ENCODE measurements around the gene ATP2C2.
"Not testable (repeated sequence)": the region's sequence is repeated elsewhere in the genome, so short reads cannot be mapped to it uniquely, and the experiment has no call there.

ATP2C2 gene

DNA sequence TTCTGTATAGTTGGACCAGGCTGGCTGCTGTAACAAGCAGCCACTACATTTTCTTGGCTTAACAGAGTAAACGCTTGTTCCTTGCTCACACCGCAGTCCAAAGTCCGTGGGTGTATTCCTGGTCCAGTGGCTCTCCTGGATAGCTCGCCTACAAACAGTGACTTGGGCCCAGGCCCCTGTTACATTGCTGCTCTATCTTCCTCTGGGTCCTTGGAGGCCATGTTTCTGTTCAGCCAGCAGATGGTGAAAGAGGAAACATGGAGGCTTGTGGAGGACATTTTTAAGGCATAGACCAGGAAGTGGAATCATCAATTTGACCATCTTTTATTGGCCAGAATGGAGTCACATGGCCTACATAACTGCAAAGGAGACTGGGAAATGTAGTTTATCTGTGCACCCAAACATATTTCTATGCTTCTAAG lies 55.1 kb downstream of the ATP2C2 start:
- peak; percentile 5 for DNase-seq

- no peak for DNase-seq
Measured at GRCh38 chr16:84425696-84426095, 57.4 kb downstream of the ATP2C2 start.

DNA sequence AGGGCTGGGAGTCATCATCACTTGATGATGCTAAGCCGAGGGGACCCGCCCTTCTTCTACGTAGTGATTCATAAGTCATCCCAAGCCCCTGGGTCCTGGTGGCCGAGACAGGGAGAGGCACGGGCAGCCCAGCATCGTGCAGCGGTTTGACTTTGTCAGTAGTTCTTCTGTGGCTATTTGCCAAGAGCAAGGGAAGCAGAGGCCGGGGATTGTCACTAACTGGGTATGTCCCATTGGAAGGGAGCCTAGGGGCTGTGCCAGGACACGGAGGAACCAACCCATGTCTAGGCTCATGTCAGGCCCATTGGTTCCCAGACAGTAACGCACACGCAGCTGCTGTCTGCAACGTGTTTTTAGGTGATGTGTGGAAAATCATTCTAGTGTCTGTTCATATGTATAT lies 58.5 kb downstream of the ATP2C2 start:
- DNase-seq, result no peak

GRCh38 chr16:84427553-84427952 lies 59.2 kb downstream of the ATP2C2 start:
- no peak for DNase-seq

GRCh38 chr16:84430860-84431259 lies 62.5 kb downstream of the ATP2C2 start:
- DNase-seq, result no peak

DNA sequence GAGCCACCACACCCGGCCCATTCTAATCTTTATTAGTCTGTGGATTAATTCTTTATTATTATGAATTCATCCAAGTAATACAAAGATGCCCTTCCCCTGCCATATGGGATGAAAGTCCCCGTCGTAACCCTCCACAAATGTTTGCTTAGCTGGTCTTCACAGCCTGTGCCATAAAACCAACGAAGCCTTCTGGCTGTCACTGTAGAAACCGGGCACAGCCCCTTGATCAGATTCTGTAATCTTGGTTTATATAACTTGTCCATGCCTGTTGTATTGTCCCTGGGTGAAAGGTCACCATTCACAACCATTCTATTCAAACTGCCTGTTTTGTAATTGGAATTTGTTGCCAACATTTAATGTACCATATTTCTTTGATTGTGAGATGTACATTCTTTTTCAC lies 66.5 kb downstream of the ATP2C2 start:
- DNase-seq, result no peak

- DNase-seq, result no peak
Measured at GRCh38 chr16:84436196-84436595, 67.9 kb downstream of the ATP2C2 start.

DNA sequence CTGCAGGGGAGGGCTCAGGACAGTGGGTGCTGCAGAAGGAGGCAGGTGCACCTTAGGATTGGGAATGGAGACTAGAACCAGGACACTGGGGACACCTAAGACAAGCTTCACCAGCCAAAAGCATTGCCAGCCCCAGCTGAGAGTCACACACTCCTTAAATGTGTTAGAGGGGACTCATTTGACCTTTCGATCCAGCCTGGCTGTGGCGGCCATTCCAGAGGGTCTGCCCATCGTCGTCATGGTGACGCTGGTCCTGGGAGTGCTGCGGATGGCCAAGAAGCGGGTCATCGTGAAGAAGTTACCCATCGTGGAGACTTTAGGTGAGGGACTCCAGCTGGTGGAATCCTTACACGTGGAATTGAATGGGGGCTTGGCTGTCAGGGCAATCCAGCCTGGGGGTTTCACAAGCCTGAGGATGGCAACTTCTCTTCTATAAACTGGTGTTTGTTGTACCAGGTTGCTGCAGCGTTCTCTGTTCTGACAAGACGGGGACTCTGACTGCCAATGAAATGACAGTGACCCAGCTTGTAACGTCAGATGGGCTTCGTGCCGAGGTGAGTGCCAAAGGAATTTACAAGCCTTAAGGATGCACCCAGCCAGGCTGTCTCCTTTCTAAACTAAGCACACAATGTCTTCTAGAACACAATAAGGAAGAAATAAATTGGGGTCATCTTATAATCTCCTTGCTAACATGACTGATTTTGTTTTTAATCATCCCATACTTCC lies 70.8 kb downstream of the ATP2C2 start:
- DNase-seq, result no peak

- DNase-seq, result no peak
Measured at GRCh38 chr16:84442416-84443145, 74.2 kb downstream of the ATP2C2 start.

DNA sequence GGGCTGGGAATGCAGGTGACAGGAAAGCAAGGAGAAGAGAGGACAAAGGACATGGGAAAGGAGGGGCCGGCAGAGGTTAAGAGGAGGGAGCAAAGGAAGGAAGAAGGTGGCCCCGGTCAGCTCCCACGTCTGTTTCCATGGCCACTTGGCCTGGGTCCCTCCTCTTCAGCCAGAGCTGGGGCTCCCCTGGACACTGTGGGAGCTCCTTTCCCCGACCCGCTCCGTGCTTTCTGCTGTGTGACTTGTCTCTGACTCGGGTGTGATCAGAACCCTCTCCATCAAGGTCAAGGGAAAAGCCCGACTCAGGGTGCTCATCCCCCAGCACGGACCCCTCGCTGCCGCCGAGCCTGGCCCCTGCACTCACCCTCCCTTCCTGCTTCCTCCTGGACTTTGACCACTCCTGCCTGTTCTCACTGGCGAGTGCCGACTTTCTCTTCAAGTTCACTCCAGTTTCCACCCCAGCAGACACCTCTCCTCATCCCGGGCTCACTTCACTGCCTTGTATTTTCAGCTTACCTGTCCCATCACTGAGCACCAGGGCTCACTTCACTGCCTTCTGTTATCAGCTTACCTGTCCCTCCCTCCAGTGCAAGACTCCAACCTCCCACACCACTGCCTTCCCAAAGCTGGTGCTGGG lies 74.9 kb downstream of the ATP2C2 start:
- no peak for DNase-seq

GRCh38 chr16:84444476-84444875 lies 76.1 kb downstream of the ATP2C2 start:
- no peak for DNase-seq

- DNase-seq, result no peak
Measured at GRCh38 chr16:84446084-84446483, 77.7 kb downstream of the ATP2C2 start.

GRCh38 chr16:84446596-84447392 lies 78.5 kb downstream of the ATP2C2 start:
- no peak for DNase-seq

- DNase-seq, result no peak
Measured at GRCh38 chr16:84448444-84448843, 80.1 kb downstream of the ATP2C2 start.

DNA sequence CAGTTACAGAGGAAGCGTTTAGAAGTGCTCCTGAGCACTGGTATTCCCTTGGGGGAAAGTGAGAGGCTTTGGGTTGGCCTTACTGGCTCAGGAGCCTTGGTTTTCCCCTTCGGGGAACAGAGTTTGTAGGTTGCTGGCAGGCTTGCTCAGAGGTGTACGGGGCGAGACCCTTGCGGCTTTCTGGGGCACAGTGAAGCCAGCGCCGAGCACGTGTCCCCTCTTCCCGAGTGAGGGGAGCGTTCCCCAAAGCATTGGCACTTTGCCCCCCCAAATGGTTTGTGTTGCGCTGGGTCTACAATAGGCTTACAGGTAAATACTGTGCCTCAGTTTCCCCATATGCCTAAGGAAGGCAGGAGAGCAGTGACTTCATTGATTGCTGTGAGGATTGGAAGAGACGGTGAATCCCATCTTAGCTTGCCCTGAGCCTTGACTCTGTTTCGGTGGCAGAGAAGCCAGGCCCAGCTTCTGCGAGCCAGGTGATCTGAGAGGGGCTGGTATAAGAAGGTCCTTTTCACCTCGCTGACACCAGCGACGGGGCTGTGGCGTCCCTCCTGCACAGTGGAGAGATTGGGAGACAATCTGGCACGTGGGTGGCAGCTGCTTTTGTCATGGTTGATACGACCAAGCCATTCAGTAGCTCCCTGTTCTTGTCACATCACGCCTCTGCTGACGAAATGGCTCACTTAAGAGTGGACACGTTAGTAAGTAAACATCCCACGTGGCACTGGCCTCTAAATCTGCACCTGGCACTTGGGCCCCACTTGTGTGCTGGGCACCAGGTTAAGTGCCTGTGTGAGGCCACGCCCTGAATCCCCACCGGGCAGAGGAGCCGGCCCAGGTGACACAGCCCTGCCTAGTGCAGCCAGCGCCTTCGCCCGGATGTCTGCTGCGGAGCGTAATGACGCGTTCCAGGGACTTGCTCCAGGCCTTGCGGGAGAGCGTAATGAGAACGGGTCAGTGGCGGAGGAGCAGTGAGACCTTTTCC lies 81.1 kb downstream of the ATP2C2 start:
- peak; percentile 96 for DNase-seq

GRCh38 chr16:84450176-84450865 lies 82.0 kb downstream of the ATP2C2 start:
- no peak for DNase-seq

GRCh38 chr16:84451010-84451676 lies 82.8 kb downstream of the ATP2C2 start:
- not testable (repeated sequence) for DNase-seq

GRCh38 chr16:84451781-84452180 lies 83.4 kb downstream of the ATP2C2 start:
- DNase-seq, result no peak

DNA sequence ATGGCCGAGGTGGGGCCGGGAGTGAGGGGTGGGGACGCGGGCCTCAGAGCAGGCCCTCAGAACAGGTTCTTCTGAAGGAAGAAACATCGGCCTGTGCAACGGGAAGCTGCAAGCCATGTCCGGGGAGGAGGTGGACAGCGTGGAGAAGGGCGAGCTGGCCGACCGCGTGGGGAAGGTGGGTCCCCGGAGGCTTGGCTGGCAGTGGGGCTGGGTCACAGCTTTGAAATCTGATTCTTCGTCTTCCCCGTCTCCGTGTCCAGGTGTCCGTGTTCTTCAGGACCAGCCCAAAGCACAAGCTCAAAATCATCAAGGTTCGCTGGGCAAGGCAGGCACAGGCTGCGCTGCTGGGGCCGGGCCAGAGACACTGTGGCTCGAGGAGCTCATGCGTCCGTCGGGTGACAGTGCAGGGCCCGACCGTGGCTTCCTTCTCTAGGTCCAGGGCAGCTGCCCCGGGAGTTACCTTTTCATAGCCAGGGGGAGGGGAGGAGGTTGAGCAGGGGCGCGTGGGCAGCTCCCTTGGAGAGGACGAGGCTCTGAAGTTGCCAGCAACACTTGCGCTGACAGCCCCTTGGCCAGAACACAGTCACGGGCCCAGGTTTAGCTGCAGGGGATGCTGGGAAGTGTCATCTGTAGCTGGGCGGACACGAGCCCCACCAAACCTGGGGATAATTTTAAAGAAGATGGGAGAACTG lies 84.9 kb downstream of the ATP2C2 start:
- no peak for DNase-seq

DNA sequence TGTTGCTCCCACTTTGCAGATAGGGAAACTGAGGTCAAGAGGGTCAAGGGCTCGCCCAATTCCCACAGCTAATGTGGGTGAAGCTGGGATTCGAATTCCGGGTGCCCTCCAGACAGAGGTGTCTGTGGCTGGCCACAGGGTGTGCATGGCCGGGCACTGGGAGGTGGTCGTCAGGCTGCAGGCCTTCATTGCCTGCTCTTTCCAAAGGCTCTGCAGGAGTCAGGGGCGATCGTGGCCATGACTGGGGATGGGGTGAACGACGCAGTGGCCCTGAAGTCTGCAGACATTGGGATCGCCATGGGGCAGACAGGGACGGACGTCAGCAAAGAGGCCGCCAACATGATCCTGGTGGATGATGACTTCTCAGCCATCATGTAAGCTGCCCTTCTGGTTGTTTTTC lies 86.3 kb downstream of the ATP2C2 start:
- no peak for DNase-seq

All from NCI-H510A treated with DMSO at 0.1 percent for 48 hours (cell line).